ENCODE data around the gene SUPT3H. TPM values are rescaled to one million over a fixed set of nuclear protein-coding genes. Genes with fewer than 3 reads are reported as not detected.

The SUPT3H gene
- total and polyA plus RNA-seq, 2 of the 8 experiments (the other 6 are each of a cell fraction or from before 2014, with no cell fraction given), result 18.8 to 23.0 TPM

DNA sequence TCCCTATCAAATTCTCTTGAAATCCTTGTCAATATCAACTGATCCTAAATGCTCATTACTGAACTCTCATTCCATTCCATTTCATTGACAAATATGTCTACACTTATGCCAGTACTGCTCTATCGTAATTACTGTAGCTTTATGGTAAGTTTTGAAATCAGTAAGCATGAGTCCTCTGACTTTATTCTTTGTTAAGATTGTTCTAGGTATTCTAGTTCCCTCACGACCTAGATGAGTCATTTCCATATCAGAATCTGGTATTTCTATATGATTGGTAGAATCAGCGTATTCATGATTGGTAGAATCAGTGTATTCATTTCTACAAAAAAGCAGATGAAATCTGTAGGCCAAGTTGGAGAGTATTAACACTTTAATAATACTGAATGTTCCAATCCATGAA lies 368.2 kb downstream of the SUPT3H start:
- Histone ChIP-seq H3K56ac (replicated peaks; ENCODE audit: insufficient read length, low read depth, low read length) (no peak overlapping the region), H3K9me3 (ENCODE audit: insufficient read depth in 2 of 2, low read depth in 1 of 2, low read length in 1 of 2) (no peaks in the 10 kb centered on the region), H2BK20ac (ENCODE audit: low read length) (no peak overlapping the region), H4K20me1 (replicated peaks in 1 of 2; ENCODE audit: control insufficient read depth in 1 of 2, insufficient read depth in 2 of 2, low read length in 2 of 2) (no peaks in the 10 kb centered on the region), H4K5ac (ENCODE audit: insufficient read length, low read depth, low read length) (no peak overlapping the region), H2AFZ (ENCODE audit: low read length) (no peak overlapping the region), H3K79me2 (ENCODE audit: control insufficient read depth in 1 of 2, insufficient read depth in 2 of 2, low read length in 2 of 2) (no peaks in the 10 kb centered on the region), H2BK15ac (ENCODE audit: low read length) (no peak overlapping the region), H3K9ac (replicated peaks in 1 of 4; ENCODE audit: extremely low read depth in 1 of 4, low read depth in 3 of 4, low read length in 3 of 4) (no peak overlapping the region), H3K4ac (replicated peaks; ENCODE audit: insufficient read length, low read depth, low read length) (no peak overlapping the region), H3K14ac (ENCODE audit: insufficient read length) (no peak overlapping the region), H3K4me1 (replicated peaks in 1 of 4; ENCODE audit: control insufficient read depth in 3 of 4, insufficient read depth in 4 of 4, low read length in 3 of 4) (no peaks in the 10 kb centered on the region), H4K91ac (replicated peaks; ENCODE audit: insufficient read length, low read length) (no peak overlapping the region), H3K23me2 (ENCODE audit: low read depth, low read length) (no peaks in the 10 kb centered on the region), H2BK120ac (replicated peaks; ENCODE audit: low read depth, low read length) (no peak overlapping the region), H2AK5ac (ENCODE audit: low read depth, low read length) (no peak overlapping the region), H2BK12ac (ENCODE audit: low read depth, low read length) (no peak overlapping the region), H3K36me3 (ENCODE audit: control insufficient read depth in 2 of 4, insufficient read depth in 4 of 4, low read length in 3 of 4) (no peaks in the 10 kb centered on the region; a peak in 1 of 8 replicates), H2BK5ac (ENCODE audit: low read depth, low read length) (no peak overlapping the region), H3K27me3 (replicated peaks in 1 of 4; ENCODE audit: control insufficient read depth in 3 of 4, extremely low read depth in 1 of 4, insufficient read depth in 3 of 4, low read length in 3 of 4) (no peaks in the 10 kb centered on the region), H3K18ac (ENCODE audit: extremely low read depth, low read length) (no peak overlapping the region), H4K8ac (ENCODE audit: extremely low read depth, insufficient read depth, low read length) (no peak overlapping the region), H3K4me3 (ENCODE audit: extremely low read depth in 1 of 4, insufficient read depth in 2 of 4, low read depth in 3 of 4, low read length in 4 of 4) (no peak overlapping the region), H3K79me1 (ENCODE audit: low read depth, low read length) (no peaks in the 10 kb centered on the region), H3K4me2 (ENCODE audit: insufficient read depth in 1 of 2, low read depth in 2 of 2, low read length in 2 of 2) (no peak overlapping the region), H3K27ac (ENCODE audit: low read depth, low read length) (no peak overlapping the region), H3K23ac (ENCODE audit: insufficient read length) (no peak overlapping the region)
- no peak for FAIRE-seq
- WGBS, 2 experiments (ENCODE audit: extremely low coverage in 1 of 2, insufficient coverage in 1 of 2, insufficient read length in 1 of 2, insufficient replicate concordance in 2 of 2, low coverage in 1 of 2, low lambda C conversion rate in 2 of 2, missing lambda C conversion rate in 1 of 2), result 94% methylated on average over 3 of the region's 3 CpGs; no CpG with 5 or more reads in 1 of the 2 experiments
- POLR2A ChIA-PET (ENCODE audit: partially characterized antibody), result no interaction called here
- no peak for DNase-seq (ENCODE audit: low read depth in 1 of 2, low spot score in 2 of 2)
- CTCF ChIA-PET (ENCODE audit: partially characterized antibody), result no interaction called here
- TF ChIP-seq, protein P1, sequence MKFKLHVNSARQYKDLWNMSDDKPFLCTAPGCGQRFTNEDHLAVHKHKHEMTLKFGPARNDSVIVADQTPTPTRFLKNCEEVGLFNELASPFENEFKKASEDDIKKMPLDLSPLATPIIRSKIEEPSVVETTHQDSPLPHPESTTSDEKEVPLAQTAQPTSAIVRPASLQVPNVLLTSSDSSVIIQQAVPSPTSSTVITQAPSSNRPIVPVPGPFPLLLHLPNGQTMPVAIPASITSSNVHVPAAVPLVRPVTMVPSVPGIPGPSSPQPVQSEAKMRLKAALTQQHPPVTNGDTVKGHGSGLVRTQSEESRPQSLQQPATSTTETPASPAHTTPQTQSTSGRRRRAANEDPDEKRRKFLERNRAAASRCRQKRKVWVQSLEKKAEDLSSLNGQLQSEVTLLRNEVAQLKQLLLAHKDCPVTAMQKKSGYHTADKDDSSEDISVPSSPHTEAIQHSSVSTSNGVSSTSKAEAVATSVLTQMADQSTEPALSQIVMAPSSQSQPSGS (IDR thresholded peaks at IDR 0.05; ENCODE audit: low read length), result no peak
- TF ChIP-seq MAFK (IDR thresholded peaks at IDR 0.05; ENCODE audit: low read depth, low read length) (no peak), CEBPB (IDR thresholded peaks at IDR 0.05; ENCODE audit: low read depth, low read length) (no peak), PHF8 (conservative IDR thresholded peaks at IDR 0.05; ENCODE audit: low read depth, low read length) (no peak), RXRA (IDR thresholded peaks at IDR 0.05; ENCODE audit: insufficient read depth, low read depth, low read length) (no peak), JUN (IDR thresholded peaks at IDR 0.05; ENCODE audit: low read depth, low read length) (no peak), SUZ12 (IDR thresholded peaks at IDR 0.05; ENCODE audit: low read length) (no peak), SAP30 (IDR thresholded peaks at IDR 0.05; ENCODE audit: insufficient read depth, insufficient replicate concordance, low read length) (no peak), EZH2 (IDR thresholded peaks at IDR 0.05; ENCODE audit: low read depth, low read length, severe bottlenecking) (no peak), EP300 (IDR thresholded peaks at IDR 0.05; ENCODE audit: borderline replicate concordance in 1 of 2, low read depth in 2 of 2, low read length in 2 of 2) (no peak)
- TF ChIP-seq, protein P2, sequence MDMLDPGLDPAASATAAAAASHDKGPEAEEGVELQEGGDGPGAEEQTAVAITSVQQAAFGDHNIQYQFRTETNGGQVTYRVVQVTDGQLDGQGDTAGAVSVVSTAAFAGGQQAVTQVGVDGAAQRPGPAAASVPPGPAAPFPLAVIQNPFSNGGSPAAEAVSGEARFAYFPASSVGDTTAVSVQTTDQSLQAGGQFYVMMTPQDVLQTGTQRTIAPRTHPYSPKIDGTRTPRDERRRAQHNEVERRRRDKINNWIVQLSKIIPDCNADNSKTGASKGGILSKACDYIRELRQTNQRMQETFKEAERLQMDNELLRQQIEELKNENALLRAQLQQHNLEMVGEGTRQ (IDR thresholded peaks at IDR 0.05; ENCODE audit: low read length), result no peak
